Measurements from ENCODE around the gene FADS1. TPM values are rescaled to one million over a fixed set of nuclear protein-coding genes. Genes with fewer than 3 reads are reported as not detected.

The FADS1 gene
- total RNA-seq, 1 experiment from 2014 or later: 186 TPM

GRCh38 chr11:61837411-61838005 lies 20.7 kb upstream of the FADS1 start:
- ChIA-PET CTCF (no interaction called here), POLR2A (no interaction called here)
- Histone ChIP-seq H3K27me3 (ENCODE audit: control insufficient read depth, insufficient read depth, low read length) (no peaks in the 10 kb centered on the region), H3K36me3 (ENCODE audit: control insufficient read depth, insufficient read depth, low read length) (no peaks in the 10 kb centered on the region), H3K4me1 (ENCODE audit: control insufficient read depth, insufficient read depth, low read length) (peaks cover 32% of the 10 kb centered on the region), H3K9me3 (ENCODE audit: control insufficient read depth, insufficient read depth, low read depth, low read length) (no peaks in the 10 kb centered on the region), H3K4me3 (ENCODE audit: low read depth in 2 of 2, low read length in 2 of 2) (no peak overlapping the region), H3K27ac (ENCODE audit: low read length) (no peak overlapping the region)
- TF ChIP-seq POLR2AphosphoS5 (IDR thresholded peaks at IDR 0.05; ENCODE audit: low read depth, low read length) (no peak; the same call in 1 of the 2 replicates), TCF7L2 (IDR thresholded peaks at IDR 0.05; ENCODE audit: low read depth, low read length) (no peak), SIN3A (IDR thresholded peaks at IDR 0.05; ENCODE audit: borderline replicate concordance, insufficient read depth, low read depth, low read length) (no peak)
- TF ChIP-seq, protein P1, sequence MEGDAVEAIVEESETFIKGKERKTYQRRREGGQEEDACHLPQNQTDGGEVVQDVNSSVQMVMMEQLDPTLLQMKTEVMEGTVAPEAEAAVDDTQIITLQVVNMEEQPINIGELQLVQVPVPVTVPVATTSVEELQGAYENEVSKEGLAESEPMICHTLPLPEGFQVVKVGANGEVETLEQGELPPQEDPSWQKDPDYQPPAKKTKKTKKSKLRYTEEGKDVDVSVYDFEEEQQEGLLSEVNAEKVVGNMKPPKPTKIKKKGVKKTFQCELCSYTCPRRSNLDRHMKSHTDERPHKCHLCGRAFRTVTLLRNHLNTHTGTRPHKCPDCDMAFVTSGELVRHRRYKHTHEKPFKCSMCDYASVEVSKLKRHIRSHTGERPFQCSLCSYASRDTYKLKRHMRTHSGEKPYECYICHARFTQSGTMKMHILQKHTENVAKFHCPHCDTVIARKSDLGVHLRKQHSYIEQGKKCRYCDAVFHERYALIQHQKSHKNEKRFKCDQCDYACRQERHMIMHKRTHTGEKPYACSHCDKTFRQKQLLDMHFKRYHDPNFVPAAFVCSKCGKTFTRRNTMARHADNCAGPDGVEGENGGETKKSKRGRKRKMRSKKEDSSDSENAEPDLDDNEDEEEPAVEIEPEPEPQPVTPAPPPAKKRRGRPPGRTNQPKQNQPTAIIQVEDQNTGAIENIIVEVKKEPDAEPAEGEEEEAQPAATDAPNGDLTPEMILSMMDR (IDR thresholded peaks at IDR 0.05): no peak
- TF ChIP-seq, protein P2, sequence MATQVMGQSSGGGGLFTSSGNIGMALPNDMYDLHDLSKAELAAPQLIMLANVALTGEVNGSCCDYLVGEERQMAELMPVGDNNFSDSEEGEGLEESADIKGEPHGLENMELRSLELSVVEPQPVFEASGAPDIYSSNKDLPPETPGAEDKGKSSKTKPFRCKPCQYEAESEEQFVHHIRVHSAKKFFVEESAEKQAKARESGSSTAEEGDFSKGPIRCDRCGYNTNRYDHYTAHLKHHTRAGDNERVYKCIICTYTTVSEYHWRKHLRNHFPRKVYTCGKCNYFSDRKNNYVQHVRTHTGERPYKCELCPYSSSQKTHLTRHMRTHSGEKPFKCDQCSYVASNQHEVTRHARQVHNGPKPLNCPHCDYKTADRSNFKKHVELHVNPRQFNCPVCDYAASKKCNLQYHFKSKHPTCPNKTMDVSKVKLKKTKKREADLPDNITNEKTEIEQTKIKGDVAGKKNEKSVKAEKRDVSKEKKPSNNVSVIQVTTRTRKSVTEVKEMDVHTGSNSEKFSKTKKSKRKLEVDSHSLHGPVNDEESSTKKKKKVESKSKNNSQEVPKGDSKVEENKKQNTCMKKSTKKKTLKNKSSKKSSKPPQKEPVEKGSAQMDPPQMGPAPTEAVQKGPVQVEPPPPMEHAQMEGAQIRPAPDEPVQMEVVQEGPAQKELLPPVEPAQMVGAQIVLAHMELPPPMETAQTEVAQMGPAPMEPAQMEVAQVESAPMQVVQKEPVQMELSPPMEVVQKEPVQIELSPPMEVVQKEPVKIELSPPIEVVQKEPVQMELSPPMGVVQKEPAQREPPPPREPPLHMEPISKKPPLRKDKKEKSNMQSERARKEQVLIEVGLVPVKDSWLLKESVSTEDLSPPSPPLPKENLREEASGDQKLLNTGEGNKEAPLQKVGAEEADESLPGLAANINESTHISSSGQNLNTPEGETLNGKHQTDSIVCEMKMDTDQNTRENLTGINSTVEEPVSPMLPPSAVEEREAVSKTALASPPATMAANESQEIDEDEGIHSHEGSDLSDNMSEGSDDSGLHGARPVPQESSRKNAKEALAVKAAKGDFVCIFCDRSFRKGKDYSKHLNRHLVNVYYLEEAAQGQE (IDR thresholded peaks at IDR 0.05; ENCODE audit: insufficient read depth in 1 of 2, low read depth in 2 of 2, low read length in 1 of 2): no peak
- BruUV-seq (replicated peaks): TSS peak; percentile 7
- in situ Hi-C loops (cut with HindIII; ENCODE audit: low pct_unique_long_range_greater_than_20kb, low sequenced_read_pairs) (no loop called here), intact Hi-C loops (cut with micrococcal nuclease; ENCODE audit: unreplicated experiment) (no loop called here)
- ATAC-seq (no peak), DNase-seq (ENCODE audit: low read depth, low spot score) (no peak)

GRCh38 chr11:61836193-61836592 lies 19.4 kb upstream of the FADS1 start:
- ATAC-seq (no peak), DNase-seq (ENCODE audit: low read depth, low spot score) (no peak)
- H3K4me3 ChIP-seq (ENCODE audit: low read depth in 2 of 2, low read length in 2 of 2): no peak overlapping the region
- CTCF ChIA-PET: no interaction called here
- H3K9me3 ChIP-seq (ENCODE audit: control insufficient read depth, insufficient read depth, low read depth, low read length): no peaks in the 10 kb centered on the region
- no peaks in the 10 kb centered on the region for H3K27me3 ChIP-seq (ENCODE audit: control insufficient read depth, insufficient read depth, low read length)
- in situ Hi-C loops (cut with HindIII; ENCODE audit: low pct_unique_long_range_greater_than_20kb, low sequenced_read_pairs): no loop called here
- no peak overlapping the region for H3K27ac ChIP-seq (ENCODE audit: low read length)
- intact Hi-C loops (cut with micrococcal nuclease; ENCODE audit: unreplicated experiment): no loop called here
- TF ChIP-seq SIN3A (IDR thresholded peaks at IDR 0.05; ENCODE audit: borderline replicate concordance, insufficient read depth, low read depth, low read length): no peak
- BruUV-seq (replicated peaks): no TSS peak
- POLR2A ChIA-PET: interaction anchor here (1.4 kb wide), 1 partner anchor 21 kb away, joined by 3 read pairs; no protein-coding TSS in a partner anchor
- H3K36me3 ChIP-seq (ENCODE audit: control insufficient read depth, insufficient read depth, low read length): no peaks in the 10 kb centered on the region
- peaks cover 44% of the 10 kb centered on the region for H3K4me1 ChIP-seq (ENCODE audit: control insufficient read depth, insufficient read depth, low read length)

GRCh38 chr11:61834278-61835048 lies 17.7 kb upstream of the FADS1 start:
- DNase-seq (ENCODE audit: low read depth, low spot score) (no peak), ATAC-seq (peak; percentile 70)
- POLR2A ChIA-PET: interaction anchor here (1.4 kb wide), 1 partner anchor 19 kb away, joined by 3 read pairs; no protein-coding TSS in a partner anchor
- H3K36me3 ChIP-seq (ENCODE audit: control insufficient read depth, insufficient read depth, low read length): no peaks in the 10 kb centered on the region
- CTCF ChIA-PET: no interaction called here
- H3K9me3 ChIP-seq (ENCODE audit: control insufficient read depth, insufficient read depth, low read depth, low read length): no peaks in the 10 kb centered on the region
- no peak overlapping the region for H3K4me3 ChIP-seq (ENCODE audit: low read depth in 2 of 2, low read length in 2 of 2)
- peak overlapping the region; percentile 62 for H3K27ac ChIP-seq (ENCODE audit: low read length)
- no peak for TF ChIP-seq SIN3A (IDR thresholded peaks at IDR 0.05; ENCODE audit: borderline replicate concordance, insufficient read depth, low read depth, low read length)
- TF ChIP-seq TCF7L2 (IDR thresholded peaks at IDR 0.05; ENCODE audit: low read depth, low read length): no peak
- TF ChIP-seq, protein P1 (IDR thresholded peaks at IDR 0.05): no peak
- TF ChIP-seq, protein P2 (IDR thresholded peaks at IDR 0.05; ENCODE audit: insufficient read depth in 1 of 2, low read depth in 2 of 2, low read length in 1 of 2): no peak
- no peak for TF ChIP-seq POLR2AphosphoS5 (IDR thresholded peaks at IDR 0.05; ENCODE audit: low read depth, low read length)
- H3K27me3 ChIP-seq (ENCODE audit: control insufficient read depth, insufficient read depth, low read length): no peaks in the 10 kb centered on the region
- in situ Hi-C loops (cut with HindIII; ENCODE audit: low pct_unique_long_range_greater_than_20kb, low sequenced_read_pairs) (no loop called here), intact Hi-C loops (cut with micrococcal nuclease; ENCODE audit: unreplicated experiment) (no loop called here)
- BruUV-seq (replicated peaks): no TSS peak
- H3K4me1 ChIP-seq (ENCODE audit: control insufficient read depth, insufficient read depth, low read length): peaks cover 55% of the 10 kb centered on the region
